HepG2 (cell line): Measurements from ENCODE around the gene EPHA4.

Source experiments
- ELF1 ChIP-seq: sonication (generic); formaldehyde crosslinking; IDR thresholded peaks from 2 replicates; pipeline ENCODE4 v1.4.0; 2020; ENCODE audit warnings: missing genetic modification reagents
- TBP ChIP-seq: sonication (generic); formaldehyde crosslinking; IDR thresholded peaks from 2 replicates; pipeline ENCODE4 v1.5.0; 2020; ENCODE audit warnings: missing genetic modification reagents
- ZNF274 ChIP-seq: sonication (generic); formaldehyde crosslinking; IDR thresholded peaks from 2 replicates; pipeline ENCODE4 v1.5.1; 2020; ENCODE audit warnings: mild to moderate bottlenecking, missing genetic modification reagents
- ZNF646 ChIP-seq: sonication (generic); formaldehyde crosslinking; IDR thresholded peaks from 2 replicates; pipeline ENCODE4 v1.9.0; 2021; ENCODE audit warnings: mild to moderate bottlenecking, missing genetic modification reagents
- ZNF777 ChIP-seq: sonication (generic); formaldehyde crosslinking; IDR thresholded peaks from 2 replicates; pipeline ENCODE4 v1.4.0; 2020; ENCODE audit warnings: missing genetic modification reagents

GRCh38 chr2:221478485-221478863 lies 93.6 kb downstream of the EPHA4 start:
- no peak for TF ChIP-seq ZNF274 (CRISPR knock-in tag)
- no peak for TF ChIP-seq ELF1 (CRISPR knock-in tag)
- TF ChIP-seq TBP = no peak
- no peak for TF ChIP-seq ZNF777 (CRISPR knock-in tag)
- no peak for TF ChIP-seq ZNF646
